Measurements from ENCODE around the gene TBC1D22A.

TBC1D22A gene

GRCh38 chr22:46744581-46744980 is 17.9 kb upstream of the TBC1D22A start:
- DNase-seq (ENCODE audit: low read depth), result no peak

GRCh38 chr22:46746192-46746591 is 16.3 kb upstream of the TBC1D22A start:
- no peak for TF ChIP-seq CTCF (IDR thresholded peaks at IDR 0.05; ENCODE audit: insufficient read depth, low read depth, low read length, missing control alignments)
- H3K4me3 ChIP-seq (ENCODE audit: low read length), result no peak overlapping the region
- DNase-seq (ENCODE audit: low read depth), result no peak

More at GRCh38 chr22:46744581-46744980, 17.9 kb upstream of the TBC1D22A start:
- no peak for TF ChIP-seq CTCF (IDR thresholded peaks at IDR 0.05; ENCODE audit: insufficient read depth, low read depth, low read length, missing control alignments)
- no peak overlapping the region for H3K4me3 ChIP-seq (ENCODE audit: low read length)

- no peak overlapping the region for H3K4me3 ChIP-seq (ENCODE audit: low read length)
- no peak for TF ChIP-seq CTCF (IDR thresholded peaks at IDR 0.05; ENCODE audit: insufficient read depth, low read depth, low read length, missing control alignments)
- DNase-seq (ENCODE audit: low read depth), result no peak
These were observed 15.8 kb upstream of the TBC1D22A start for GRCh38 chr22:46746620-46747019.

- TF ChIP-seq CTCF (IDR thresholded peaks at IDR 0.05; ENCODE audit: insufficient read depth, low read depth, low read length, missing control alignments), result no peak
- no peak overlapping the region for H3K4me3 ChIP-seq (ENCODE audit: low read length)
- DNase-seq (ENCODE audit: low read depth), result no peak
These were observed 14.8 kb upstream of the TBC1D22A start for GRCh38 chr22:46747646-46748045.

GRCh38 chr22:46748206-46748907 is 14.1 kb upstream of the TBC1D22A start:
- H3K4me3 ChIP-seq (ENCODE audit: low read length), result no peak overlapping the region
- no peak for DNase-seq (ENCODE audit: low read depth)
- no peak for TF ChIP-seq CTCF (IDR thresholded peaks at IDR 0.05; ENCODE audit: insufficient read depth, low read depth, low read length, missing control alignments)

GRCh38 chr22:46748908-46749675 is 13.4 kb upstream of the TBC1D22A start:
- DNase-seq (ENCODE audit: low read depth), result peak; percentile 49
- H3K4me3 ChIP-seq (ENCODE audit: low read length), result no peak overlapping the region
- no peak for TF ChIP-seq CTCF (IDR thresholded peaks at IDR 0.05; ENCODE audit: insufficient read depth, low read depth, low read length, missing control alignments)

Data from epithelial cell of esophagus (primary cell).